ENCODE measurements around the gene HSPG2. TPM values are rescaled to one million over a fixed set of nuclear protein-coding genes. Genes with fewer than 3 reads are reported as not detected.
A peak's percentile ranks its signal among the peaks of the same experiment; 100 is the strongest.

Gene HSPG2
- total RNA-seq, 1 experiment from 2014 or later, result 171 TPM

DNA sequence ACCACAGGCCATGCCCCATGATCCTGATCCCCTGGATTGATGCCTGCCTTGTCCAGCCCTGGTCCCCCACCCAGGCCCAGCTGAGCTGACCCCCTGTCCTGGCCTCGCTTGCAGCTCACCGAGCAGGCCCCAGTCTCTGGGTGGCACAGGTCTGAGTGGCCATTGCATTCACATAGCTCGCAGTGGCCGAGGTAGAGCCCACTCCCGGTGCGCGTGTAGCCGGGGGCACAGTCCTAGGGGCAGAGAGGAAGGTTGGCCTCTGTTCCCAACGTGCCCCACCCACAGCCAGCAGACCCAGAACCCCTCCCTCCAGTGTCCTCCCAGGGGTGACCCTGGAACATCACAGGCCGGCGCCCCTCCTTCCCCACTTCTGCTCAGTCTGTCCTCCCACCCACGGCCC is 73.1 kb downstream of the HSPG2 start:
- CTCF ChIA-PET, result no interaction called here
- no TSS peak for BruUV-seq (replicated peaks)
- Histone ChIP-seq H3K36me3 (ENCODE audit: control insufficient read depth, insufficient read depth, low read length) (peaks cover 6% of the 10 kb centered on the region; the same call in 1 of the 2 replicates), H3K4me3 (ENCODE audit: low read depth in 2 of 2, low read length in 2 of 2) (no peak overlapping the region), H3K27me3 (ENCODE audit: control insufficient read depth, insufficient read depth, low read length) (no peaks in the 10 kb centered on the region), H3K27ac (ENCODE audit: low read length) (no peak overlapping the region), H3K4me1 (ENCODE audit: control insufficient read depth, insufficient read depth, low read length) (peaks cover under 1% of the 10 kb centered on the region; the same call in 1 of the 2 replicates), H3K9me3 (ENCODE audit: control insufficient read depth, insufficient read depth, low read depth, low read length) (no peaks in the 10 kb centered on the region)
- POLR2A ChIA-PET, result no interaction called here
- TF ChIP-seq, protein P1, sequence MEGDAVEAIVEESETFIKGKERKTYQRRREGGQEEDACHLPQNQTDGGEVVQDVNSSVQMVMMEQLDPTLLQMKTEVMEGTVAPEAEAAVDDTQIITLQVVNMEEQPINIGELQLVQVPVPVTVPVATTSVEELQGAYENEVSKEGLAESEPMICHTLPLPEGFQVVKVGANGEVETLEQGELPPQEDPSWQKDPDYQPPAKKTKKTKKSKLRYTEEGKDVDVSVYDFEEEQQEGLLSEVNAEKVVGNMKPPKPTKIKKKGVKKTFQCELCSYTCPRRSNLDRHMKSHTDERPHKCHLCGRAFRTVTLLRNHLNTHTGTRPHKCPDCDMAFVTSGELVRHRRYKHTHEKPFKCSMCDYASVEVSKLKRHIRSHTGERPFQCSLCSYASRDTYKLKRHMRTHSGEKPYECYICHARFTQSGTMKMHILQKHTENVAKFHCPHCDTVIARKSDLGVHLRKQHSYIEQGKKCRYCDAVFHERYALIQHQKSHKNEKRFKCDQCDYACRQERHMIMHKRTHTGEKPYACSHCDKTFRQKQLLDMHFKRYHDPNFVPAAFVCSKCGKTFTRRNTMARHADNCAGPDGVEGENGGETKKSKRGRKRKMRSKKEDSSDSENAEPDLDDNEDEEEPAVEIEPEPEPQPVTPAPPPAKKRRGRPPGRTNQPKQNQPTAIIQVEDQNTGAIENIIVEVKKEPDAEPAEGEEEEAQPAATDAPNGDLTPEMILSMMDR (IDR thresholded peaks at IDR 0.05), result no peak
- TF ChIP-seq TCF7L2 (IDR thresholded peaks at IDR 0.05; ENCODE audit: low read depth, low read length) (no peak), POLR2AphosphoS5 (IDR thresholded peaks at IDR 0.05; ENCODE audit: low read depth, low read length) (no peak), SIN3A (IDR thresholded peaks at IDR 0.05; ENCODE audit: borderline replicate concordance, insufficient read depth, low read depth, low read length) (no peak)
- TF ChIP-seq, protein P2, sequence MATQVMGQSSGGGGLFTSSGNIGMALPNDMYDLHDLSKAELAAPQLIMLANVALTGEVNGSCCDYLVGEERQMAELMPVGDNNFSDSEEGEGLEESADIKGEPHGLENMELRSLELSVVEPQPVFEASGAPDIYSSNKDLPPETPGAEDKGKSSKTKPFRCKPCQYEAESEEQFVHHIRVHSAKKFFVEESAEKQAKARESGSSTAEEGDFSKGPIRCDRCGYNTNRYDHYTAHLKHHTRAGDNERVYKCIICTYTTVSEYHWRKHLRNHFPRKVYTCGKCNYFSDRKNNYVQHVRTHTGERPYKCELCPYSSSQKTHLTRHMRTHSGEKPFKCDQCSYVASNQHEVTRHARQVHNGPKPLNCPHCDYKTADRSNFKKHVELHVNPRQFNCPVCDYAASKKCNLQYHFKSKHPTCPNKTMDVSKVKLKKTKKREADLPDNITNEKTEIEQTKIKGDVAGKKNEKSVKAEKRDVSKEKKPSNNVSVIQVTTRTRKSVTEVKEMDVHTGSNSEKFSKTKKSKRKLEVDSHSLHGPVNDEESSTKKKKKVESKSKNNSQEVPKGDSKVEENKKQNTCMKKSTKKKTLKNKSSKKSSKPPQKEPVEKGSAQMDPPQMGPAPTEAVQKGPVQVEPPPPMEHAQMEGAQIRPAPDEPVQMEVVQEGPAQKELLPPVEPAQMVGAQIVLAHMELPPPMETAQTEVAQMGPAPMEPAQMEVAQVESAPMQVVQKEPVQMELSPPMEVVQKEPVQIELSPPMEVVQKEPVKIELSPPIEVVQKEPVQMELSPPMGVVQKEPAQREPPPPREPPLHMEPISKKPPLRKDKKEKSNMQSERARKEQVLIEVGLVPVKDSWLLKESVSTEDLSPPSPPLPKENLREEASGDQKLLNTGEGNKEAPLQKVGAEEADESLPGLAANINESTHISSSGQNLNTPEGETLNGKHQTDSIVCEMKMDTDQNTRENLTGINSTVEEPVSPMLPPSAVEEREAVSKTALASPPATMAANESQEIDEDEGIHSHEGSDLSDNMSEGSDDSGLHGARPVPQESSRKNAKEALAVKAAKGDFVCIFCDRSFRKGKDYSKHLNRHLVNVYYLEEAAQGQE (IDR thresholded peaks at IDR 0.05; ENCODE audit: insufficient read depth in 1 of 2, low read depth in 2 of 2, low read length in 1 of 2), result no peak
- in situ Hi-C loops (cut with HindIII; ENCODE audit: low pct_unique_long_range_greater_than_20kb, low sequenced_read_pairs) (no loop called here), intact Hi-C loops (cut with micrococcal nuclease; ENCODE audit: unreplicated experiment) (no loop called here)
- ATAC-seq (no peak), DNase-seq (ENCODE audit: low read depth, low spot score) (no peak)

DNA sequence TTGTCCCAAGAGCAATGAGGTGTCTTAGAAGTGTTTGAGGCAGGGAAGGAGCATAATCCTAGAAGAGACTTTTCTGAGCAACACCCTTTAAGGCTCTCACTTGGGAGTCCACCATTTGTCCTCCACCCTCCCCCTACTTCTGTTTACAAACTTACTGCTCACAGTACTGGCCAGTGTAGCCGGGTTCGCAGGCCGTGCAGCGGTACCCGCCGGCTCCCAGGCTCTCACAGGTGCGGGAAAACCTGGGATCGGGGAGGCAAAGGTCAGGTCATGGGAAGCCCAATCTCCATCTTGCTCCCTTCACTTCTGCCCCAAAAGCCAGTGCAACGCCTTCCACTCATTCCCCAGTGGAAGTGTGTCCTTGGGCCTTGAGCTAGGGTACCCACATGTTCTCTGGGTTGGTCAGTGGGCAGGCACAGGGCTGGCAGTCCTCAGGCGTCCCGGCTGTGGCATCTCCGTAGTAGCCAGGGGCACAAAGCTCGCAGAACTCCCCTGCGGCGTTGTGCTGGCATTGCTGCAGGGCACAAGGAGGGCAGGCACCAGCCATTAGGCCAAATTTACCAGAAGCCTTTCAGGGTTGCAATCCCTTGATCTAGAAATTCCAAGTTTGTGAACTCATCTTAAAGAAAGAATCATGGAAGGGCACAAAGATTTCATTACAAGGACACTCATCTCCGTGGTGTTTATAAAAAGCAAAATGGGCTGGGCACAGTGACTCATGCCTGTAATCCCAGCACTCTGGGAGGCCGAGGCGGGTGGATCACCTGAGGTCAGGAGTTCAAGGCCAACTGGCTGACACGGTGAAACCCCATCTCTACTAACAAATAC is 75.3 kb downstream of the HSPG2 start:
- Histone ChIP-seq H3K36me3 (ENCODE audit: control insufficient read depth, insufficient read depth, low read length) (peaks cover 6% of the 10 kb centered on the region; the same call in 1 of the 2 replicates), H3K9me3 (ENCODE audit: control insufficient read depth, insufficient read depth, low read depth, low read length) (no peaks in the 10 kb centered on the region), H3K27ac (ENCODE audit: low read length) (no peak overlapping the region), H3K27me3 (ENCODE audit: control insufficient read depth, insufficient read depth, low read length) (no peaks in the 10 kb centered on the region), H3K4me1 (ENCODE audit: control insufficient read depth, insufficient read depth, low read length) (no peaks in the 10 kb centered on the region), H3K4me3 (ENCODE audit: low read depth in 2 of 2, low read length in 2 of 2) (no peak overlapping the region)
- CTCF ChIA-PET, result interaction anchor here (0.6 to 1.0 kb wide), 2 partner anchors 20 to 974 kb away, joined by 3 read pairs; no protein-coding TSS in a partner anchor
- POLR2A ChIA-PET, result interaction anchor here (0.6 kb wide), 1 partner anchor 43 kb away, joined by 3 read pairs; no protein-coding TSS in a partner anchor
- no peak for TF ChIP-seq POLR2AphosphoS5 (IDR thresholded peaks at IDR 0.05; ENCODE audit: low read depth, low read length)
- TF ChIP-seq SIN3A (IDR thresholded peaks at IDR 0.05; ENCODE audit: borderline replicate concordance, insufficient read depth, low read depth, low read length), result no peak
- TF ChIP-seq, protein P1 (IDR thresholded peaks at IDR 0.05), result no peak
- TF ChIP-seq TCF7L2 (IDR thresholded peaks at IDR 0.05; ENCODE audit: low read depth, low read length), result no peak
- TF ChIP-seq, protein P2 (IDR thresholded peaks at IDR 0.05; ENCODE audit: insufficient read depth in 1 of 2, low read depth in 2 of 2, low read length in 1 of 2), result no peak
- intact Hi-C loops (cut with micrococcal nuclease; ENCODE audit: unreplicated experiment) (no loop called here), in situ Hi-C loops (cut with HindIII; ENCODE audit: low pct_unique_long_range_greater_than_20kb, low sequenced_read_pairs) (no loop called here)
- peak; percentile 8 for DNase-seq (ENCODE audit: low read depth, low spot score)
- ATAC-seq, result no peak
- BruUV-seq (replicated peaks), result no TSS peak

Measured in Panc1 (cell line).